H9 (cell line): ENCODE results near the gene FBXO27. TPM values are rescaled to one million over a fixed set of nuclear protein-coding genes. Genes with fewer than 3 reads are reported as not detected.

Experiments
- DNase-seq: peaks from one replicate; pipeline ENCODE4 v3.0.0-alpha.2; 2017
- H2AFZ ChIP-seq: one replicate; pipeline ENCODE4 v1.6.1; 2013; ENCODE audit warnings: mild to moderate bottlenecking, low read length, control low read depth, moderate library complexity
- H2AK5ac ChIP-seq: 2 replicates; pipeline ENCODE4 v1.6.1; 2013; ENCODE audit warnings: low read length, control low read depth, mixed read lengths; ENCODE audit not compliant: insufficient read length
- H2BK120ac ChIP-seq: one replicate; pipeline ENCODE4 v1.6.1; 2013; ENCODE audit warnings: low read depth, mild to moderate bottlenecking, low read length, control low read depth, inconsistent platforms; ENCODE audit not compliant: poor library complexity, severe bottlenecking
- H2BK12ac ChIP-seq: 2 replicates; pipeline ENCODE4 v1.6.1; 2013; ENCODE audit warnings: low read length, control low read depth, mixed read lengths, low read depth; ENCODE audit not compliant: insufficient read length
- H2BK15ac ChIP-seq: 2 replicates; pipeline ENCODE4 v1.6.1; 2013; ENCODE audit warnings: low read depth, low read length, control low read depth
- H2BK20ac ChIP-seq: one replicate; pipeline ENCODE4 v1.6.1; 2013; ENCODE audit warnings: low read depth, mild to moderate bottlenecking, low read length, control low read depth, inconsistent platforms; ENCODE audit not compliant: poor library complexity, severe bottlenecking
- H2BK5ac ChIP-seq: 2 replicates; pipeline ENCODE4 v1.6.1; 2013; ENCODE audit warnings: low read length, control low read depth, mixed read lengths; ENCODE audit not compliant: insufficient read length
- H3K14ac ChIP-seq: 2 replicates; pipeline ENCODE4 v1.6.1; 2013; ENCODE audit warnings: low read length, control low read depth; ENCODE audit not compliant: insufficient read depth
- H3K18ac ChIP-seq: 2 replicates; pipeline ENCODE4 v1.6.1; 2013; ENCODE audit warnings: low read depth, mild to moderate bottlenecking, mixed read lengths, low read length, control low read depth; ENCODE audit not compliant: insufficient read length
- H3K23ac ChIP-seq: 2 replicates; pipeline ENCODE4 v1.6.1; 2013; ENCODE audit warnings: low read length, control low read depth, mixed read lengths, low read depth; ENCODE audit not compliant: insufficient read length
- H3K23me2 ChIP-seq: 2 replicates; pipeline ENCODE4 v1.6.1; 2013; ENCODE audit warnings: low read depth, mild to moderate bottlenecking, mixed read lengths, low read length, control low read depth; ENCODE audit not compliant: insufficient read length, poor library complexity, severe bottlenecking
- H3K27ac ChIP-seq: 2 replicates; pipeline ENCODE4 v1.5.1; 2013; ENCODE audit warnings: low read length, control low read depth, mixed read lengths, low read depth; ENCODE audit not compliant: insufficient read length
- H3K27me3 ChIP-seq: 2 replicates; pipeline ENCODE4 v1.6.1; 2013; ENCODE audit warnings: low read length, control low read depth, inconsistent platforms; ENCODE audit not compliant: insufficient read depth
- H3K4ac ChIP-seq: 2 replicates; pipeline ENCODE4 v1.6.1; 2013; ENCODE audit warnings: low read depth, mild to moderate bottlenecking, control low read depth, inconsistent platforms, low read length, moderate library complexity
- H3K4me1 ChIP-seq: 2 replicates; pipeline ENCODE4 v1.6.1; 2013; ENCODE audit warnings: low read length, control low read depth, inconsistent platforms; ENCODE audit not compliant: insufficient read depth
- H3K4me2 ChIP-seq: 2 replicates; pipeline ENCODE4 v1.6.1; 2013; ENCODE audit warnings: low read length, control low read depth, mixed read lengths; ENCODE audit not compliant: insufficient read length, insufficient read depth
- H3K56ac ChIP-seq: 2 replicates; pipeline ENCODE4 v1.6.1; 2013; ENCODE audit warnings: low read depth, mild to moderate bottlenecking, mixed read lengths, low read length, control low read depth; ENCODE audit not compliant: insufficient read length
- H3K79me1 ChIP-seq: 2 replicates; pipeline ENCODE4 v1.6.1; 2013; ENCODE audit warnings: low read depth, mild to moderate bottlenecking, moderate library complexity, low read length, control low read depth, inconsistent platforms; ENCODE audit not compliant: insufficient read depth, poor library complexity, severe bottlenecking
- H3K79me2 ChIP-seq: 2 replicates; pipeline ENCODE4 v1.6.1; 2013; ENCODE audit warnings: low read length, control low read depth, inconsistent platforms; ENCODE audit not compliant: insufficient read depth
- H3K9ac ChIP-seq: 2 replicates; pipeline ENCODE4 v1.6.1; 2013; ENCODE audit warnings: low read length, control low read depth, mixed read lengths; ENCODE audit not compliant: insufficient read length; ENCODE audit errors: extremely low read depth
- H3K9me3 ChIP-seq: one replicate; pipeline ENCODE4 v1.6.1; 2013; ENCODE audit warnings: low read depth, low read length, inconsistent platforms; ENCODE audit not compliant: control insufficient read depth
- H3T11ph ChIP-seq: one replicate; pipeline ENCODE4 v1.6.1; 2013; ENCODE audit warnings: mild to moderate bottlenecking, low read length, control low read depth, inconsistent platforms
- H4K20me1 ChIP-seq: one replicate; pipeline ENCODE4 v1.6.1; 2013; ENCODE audit not compliant: control insufficient read depth, insufficient read length, insufficient read depth
- H4K5ac ChIP-seq: 2 replicates; pipeline ENCODE4 v1.6.1; 2013; ENCODE audit warnings: low read depth, mild to moderate bottlenecking, mixed read lengths, low read length, control low read depth; ENCODE audit not compliant: insufficient read length
- H4K8ac ChIP-seq: replicated peaks from 2 replicates; pipeline ENCODE4 v1.6.1; 2013; ENCODE audit warnings: low read length, control low read depth, mixed read lengths, low read depth; ENCODE audit not compliant: insufficient read length
- H4K91ac ChIP-seq: 2 replicates; pipeline ENCODE4 v1.6.1; 2013; ENCODE audit warnings: low read depth, mild to moderate bottlenecking, moderate library complexity, mixed read lengths, low read length, control low read depth; ENCODE audit not compliant: insufficient read length
- H3K27ac Mint-ChIP-seq, 3 experiments: 2 replicates in 2 of 3; 3 replicates in 1 of 3; pipeline ENCODE4 v1.8.0; 2020 to 2021; ENCODE audit warnings: mixed read lengths in 3 of 3, mild to moderate bottlenecking in 1 of 3, moderate library complexity in 1 of 3
- H3K27me3 Mint-ChIP-seq: 2 replicates; pipeline ENCODE4 v1.8.0; 2021; ENCODE audit warnings: low read depth, mild to moderate bottlenecking, moderate library complexity, mixed read lengths
- H3K36me3 Mint-ChIP-seq, 3 experiments: 2 replicates in 2 of 3; 3 replicates in 1 of 3; pipeline ENCODE4 v1.8.0; 2020 to 2021; ENCODE audit warnings: low read depth in 3 of 3, mixed read lengths in 3 of 3; ENCODE audit not compliant: insufficient read depth in 1 of 3
- H3K4me1 Mint-ChIP-seq, 2 experiments: 2 replicates each; pipeline ENCODE4 v1.8.0; 2020; ENCODE audit warnings: mixed read lengths in 2 of 2
- H3K4me3 Mint-ChIP-seq, 2 experiments: 2 replicates in 1 of 2; 3 replicates in 1 of 2; pipeline ENCODE4 v1.8.0; 2020 to 2021; ENCODE audit warnings: mild to moderate bottlenecking in 2 of 2, mixed read lengths in 2 of 2, moderate library complexity in 1 of 2
- H3K9me3 Mint-ChIP-seq, 2 experiments: 2 replicates in 1 of 2; 3 replicates in 1 of 2; pipeline ENCODE4 v1.8.0; 2020; ENCODE audit warnings: mild to moderate bottlenecking in 2 of 2, mixed read lengths in 2 of 2, moderate library complexity in 1 of 2
- WGBS: extraction: QIAGEN DNeasy Blood & Tissue Kit; methylation state at CpG from one replicate; pipeline ENCODE4 v1.1.7; 2013; ENCODE audit warnings: missing lambda C conversion rate, low lambda C conversion rate, mixed read lengths; ENCODE audit not compliant: insufficient read length; ENCODE audit errors: extremely low coverage; 5-methylcytosine and 5-hydroxymethylcytosine counted together
- total RNA-seq: library from RNA; stranded (reverse); gene quantifications from 2 replicates; pipeline ENCODE4 v1.2.1, GENCODE V29; 2021
- TF ChIP-seq, protein P1 (sequence below): fragments of 200-600 bp; sonication (generic); conservative IDR thresholded peaks from 3 replicates; pipeline ENCODE4 v1.8.0; 2021; ENCODE audit warnings: antibody characterized with exemption, mild to moderate bottlenecking

Gene FBXO27
- total RNA-seq, 1 experiment from 2014 or later: 14.5 TPM

DNA sequence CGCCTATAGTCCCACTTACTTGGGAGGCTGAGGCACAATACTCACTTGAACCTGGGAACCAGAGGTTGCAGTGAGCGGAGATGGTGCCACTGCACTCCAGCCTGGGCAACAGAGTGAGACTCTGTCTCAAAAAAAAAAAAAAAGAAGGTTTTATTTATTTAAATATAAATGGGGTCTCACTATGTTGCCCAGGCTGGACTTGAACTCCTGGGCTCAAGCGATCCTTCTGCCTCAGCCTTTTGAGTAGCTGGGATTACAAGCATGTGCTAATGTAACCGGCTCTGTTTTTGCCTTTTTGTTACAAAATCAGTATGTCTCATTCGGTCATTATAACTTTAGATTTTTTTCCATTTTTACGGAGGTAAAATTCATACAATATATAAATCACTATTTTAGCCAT, 24.2 kb downstream of the FBXO27 start:
- no peak overlapping the region for H3K23ac ChIP-seq
- Mint-ChIP-seq H3K27me3 (peaks cover 2% of the 10 kb centered on the region), H3K27ac (no peak overlapping the region), H3K4me1 (peaks cover 4% of the 10 kb centered on the region in 2 experiments), H3K9me3 (no peaks in the 10 kb centered on the region; a peak in 1 of 5 replicates), H3K4me3 (no peak overlapping the region), H3K36me3 (peaks cover 0 to 10% (median 3%) of the 10 kb centered on the region in 3 experiments; a peak in 3 of 7 replicates)
- no peak overlapping the region for H2BK20ac ChIP-seq
- WGBS: 100% methylated on average over 1 of the region's 6 CpGs
- H3K9me3 ChIP-seq: no peaks in the 10 kb centered on the region
- no peaks in the 10 kb centered on the region; the same call in 1 of the 2 replicates for H3K79me2 ChIP-seq
- H2BK12ac ChIP-seq: no peak overlapping the region
- H4K91ac ChIP-seq: no peak overlapping the region
- H3K23me2 ChIP-seq: no peaks in the 10 kb centered on the region
- no peak overlapping the region for H3K27ac ChIP-seq
- H2BK5ac ChIP-seq: no peak overlapping the region
- H3K27me3 ChIP-seq: no peaks in the 10 kb centered on the region
- H2AFZ ChIP-seq: no peak overlapping the region
- DNase-seq: no peak
- no peak overlapping the region for H3K56ac ChIP-seq
- H4K8ac ChIP-seq: no peak overlapping the region
- H3K4ac ChIP-seq: no peak overlapping the region
- H3K14ac ChIP-seq: no peak overlapping the region
- H3K18ac ChIP-seq: no peak overlapping the region
- TF ChIP-seq, protein P1, sequence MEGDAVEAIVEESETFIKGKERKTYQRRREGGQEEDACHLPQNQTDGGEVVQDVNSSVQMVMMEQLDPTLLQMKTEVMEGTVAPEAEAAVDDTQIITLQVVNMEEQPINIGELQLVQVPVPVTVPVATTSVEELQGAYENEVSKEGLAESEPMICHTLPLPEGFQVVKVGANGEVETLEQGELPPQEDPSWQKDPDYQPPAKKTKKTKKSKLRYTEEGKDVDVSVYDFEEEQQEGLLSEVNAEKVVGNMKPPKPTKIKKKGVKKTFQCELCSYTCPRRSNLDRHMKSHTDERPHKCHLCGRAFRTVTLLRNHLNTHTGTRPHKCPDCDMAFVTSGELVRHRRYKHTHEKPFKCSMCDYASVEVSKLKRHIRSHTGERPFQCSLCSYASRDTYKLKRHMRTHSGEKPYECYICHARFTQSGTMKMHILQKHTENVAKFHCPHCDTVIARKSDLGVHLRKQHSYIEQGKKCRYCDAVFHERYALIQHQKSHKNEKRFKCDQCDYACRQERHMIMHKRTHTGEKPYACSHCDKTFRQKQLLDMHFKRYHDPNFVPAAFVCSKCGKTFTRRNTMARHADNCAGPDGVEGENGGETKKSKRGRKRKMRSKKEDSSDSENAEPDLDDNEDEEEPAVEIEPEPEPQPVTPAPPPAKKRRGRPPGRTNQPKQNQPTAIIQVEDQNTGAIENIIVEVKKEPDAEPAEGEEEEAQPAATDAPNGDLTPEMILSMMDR: no peak
- H3K79me1 ChIP-seq: no peaks in the 10 kb centered on the region
- no peak overlapping the region for H3K4me2 ChIP-seq
- H3K4me1 ChIP-seq: no peaks in the 10 kb centered on the region
- H2BK15ac ChIP-seq: no peak overlapping the region
- no peak overlapping the region for H3T11ph ChIP-seq
- no peak overlapping the region for H4K5ac ChIP-seq
- H3K9ac ChIP-seq: no peak overlapping the region
- H4K20me1 ChIP-seq: no peaks in the 10 kb centered on the region
- no peak overlapping the region for H2AK5ac ChIP-seq
- H2BK120ac ChIP-seq: no peak overlapping the region
